ENCODE measurements around the gene BRCC3.

GRCh38 chrX:155127940-155128339 lies 56.6 kb downstream of the BRCC3 start:
- no peak for TF ChIP-seq POLR2A (IDR thresholded peaks at IDR 0.05)
- TF ChIP-seq, protein P1, sequence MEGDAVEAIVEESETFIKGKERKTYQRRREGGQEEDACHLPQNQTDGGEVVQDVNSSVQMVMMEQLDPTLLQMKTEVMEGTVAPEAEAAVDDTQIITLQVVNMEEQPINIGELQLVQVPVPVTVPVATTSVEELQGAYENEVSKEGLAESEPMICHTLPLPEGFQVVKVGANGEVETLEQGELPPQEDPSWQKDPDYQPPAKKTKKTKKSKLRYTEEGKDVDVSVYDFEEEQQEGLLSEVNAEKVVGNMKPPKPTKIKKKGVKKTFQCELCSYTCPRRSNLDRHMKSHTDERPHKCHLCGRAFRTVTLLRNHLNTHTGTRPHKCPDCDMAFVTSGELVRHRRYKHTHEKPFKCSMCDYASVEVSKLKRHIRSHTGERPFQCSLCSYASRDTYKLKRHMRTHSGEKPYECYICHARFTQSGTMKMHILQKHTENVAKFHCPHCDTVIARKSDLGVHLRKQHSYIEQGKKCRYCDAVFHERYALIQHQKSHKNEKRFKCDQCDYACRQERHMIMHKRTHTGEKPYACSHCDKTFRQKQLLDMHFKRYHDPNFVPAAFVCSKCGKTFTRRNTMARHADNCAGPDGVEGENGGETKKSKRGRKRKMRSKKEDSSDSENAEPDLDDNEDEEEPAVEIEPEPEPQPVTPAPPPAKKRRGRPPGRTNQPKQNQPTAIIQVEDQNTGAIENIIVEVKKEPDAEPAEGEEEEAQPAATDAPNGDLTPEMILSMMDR (IDR thresholded peaks at IDR 0.05), result no peak
- no peak for TF ChIP-seq POLR2AphosphoS5 (IDR thresholded peaks at IDR 0.05)
